Activated T-cell treated with anti-CD3 and anti-CD28 coated beads, Interleukin-2, amount 50 U/mL, for 72 hours (primary cell): ENCODE data around the gene GNPTAB. TPM values are rescaled to one million over a fixed set of nuclear protein-coding genes. Genes with fewer than 3 reads are reported as not detected.
A peak's percentile ranks its signal among the peaks of the same experiment; 100 is the strongest.
"Not testable (repeated sequence)": the region's sequence is repeated elsewhere in the genome, so short reads cannot be mapped to it uniquely, and the experiment has no call there.

Experiments used
- ATAC-seq, 2 donors: fragments of 150-1000 bp; cut with Tn5 transposase; replicated peaks in 1 of 2; 2 replicates each; pipeline ENCODE4 v1.10.0; 2021; ENCODE audit warnings: moderate library complexity in 2 of 2, mild to moderate bottlenecking in 1 of 2
- DNase-seq, 2 donors: peaks; one replicate each; pipeline ENCODE4 v3.0.0; 2021 to 2022; ENCODE audit warnings: mixed read lengths in 1 of 2
- H3K27ac Mint-ChIP-seq: one replicate; pipeline ENCODE4 v1.8.0; 2022; ENCODE audit warnings: mild to moderate bottlenecking, moderate library complexity, mixed read lengths
- H3K27me3 Mint-ChIP-seq: one replicate; pipeline ENCODE4 v1.8.0; 2022; ENCODE audit warnings: low read depth, mixed read lengths
- H3K36me3 Mint-ChIP-seq, 2 donors: one replicate each; pipeline ENCODE4 v1.8.0; 2022; ENCODE audit warnings: mixed read lengths in 2 of 2, mild to moderate bottlenecking in 1 of 2; ENCODE audit not compliant: insufficient read depth in 2 of 2
- H3K4me1 Mint-ChIP-seq: one replicate; pipeline ENCODE4 v1.8.0; 2022; ENCODE audit warnings: low read depth, mixed read lengths
- H3K4me3 Mint-ChIP-seq, 2 donors: one replicate each; pipeline ENCODE4 v1.8.0; 2022; ENCODE audit warnings: mild to moderate bottlenecking in 2 of 2, mixed read lengths in 2 of 2, moderate library complexity in 2 of 2
- H3K9me3 Mint-ChIP-seq, 2 donors: one replicate each; pipeline ENCODE4 v1.8.0; 2022; ENCODE audit warnings: mixed read lengths in 2 of 2
- total RNA-seq, 2 donors: library from RNA; stranded (reverse); gene quantifications; one replicate each; pipeline ENCODE4 v1.2.3, GENCODE V29; 2022

GNPTAB gene
- total RNA-seq, 2 donors from 2014 or later = 32.3 to 44.3 TPM

GRCh38 chr12:101861688-101862087 lies 30.9 kb upstream of the GNPTAB start:
- not testable (repeated sequence) for H3K27ac Mint-ChIP-seq, H3K4me3 Mint-ChIP-seq, H3K27me3 Mint-ChIP-seq, DNase-seq, H3K36me3 Mint-ChIP-seq, H3K9me3 Mint-ChIP-seq, ATAC-seq
- H3K4me1 Mint-ChIP-seq = peaks cover 14% of the 10 kb centered on the region

- DNase-seq (no peak), ATAC-seq (peak; percentile 79 to 83)
- Mint-ChIP-seq H3K9me3 (peaks cover 4 to 7% of the 10 kb centered on the region in 2 donors), H3K4me3 (peak overlapping the region; percentile 50 to 67), H3K4me1 (peaks cover 11% of the 10 kb centered on the region), H3K27me3 (peaks cover 6% of the 10 kb centered on the region), H3K36me3 (peaks cover 2 to 9% of the 10 kb centered on the region in 2 donors), H3K27ac (peak overlapping the region; percentile 78)
Observed at GRCh38 chr12:101859664-101860607, 29.2 kb upstream of the GNPTAB start.

GRCh38 chr12:101858361-101858760 lies 27.6 kb upstream of the GNPTAB start:
- Mint-ChIP-seq H3K9me3 (peaks cover 3 to 6% of the 10 kb centered on the region in 2 donors), H3K4me1 (peaks cover 9% of the 10 kb centered on the region), H3K27ac (no peak overlapping the region), H3K36me3 (peaks cover 0 to 7% of the 10 kb centered on the region in 2 donors), H3K4me3 (no peak overlapping the region), H3K27me3 (peaks cover 6% of the 10 kb centered on the region)
- no peak for ATAC-seq
- DNase-seq = no peak

GRCh38 chr12:101857043-101857558 lies 26.3 kb upstream of the GNPTAB start:
- peaks cover 0 to 7% of the 10 kb centered on the region in 2 donors for H3K36me3 Mint-ChIP-seq
- peaks cover 6% of the 10 kb centered on the region for H3K27me3 Mint-ChIP-seq
- peaks cover 3 to 6% of the 10 kb centered on the region in 2 donors for H3K9me3 Mint-ChIP-seq
- no peak overlapping the region for H3K27ac Mint-ChIP-seq
- peak; percentile 23 to 59 for ATAC-seq
- H3K4me3 Mint-ChIP-seq = no peak overlapping the region
- DNase-seq = no peak
- H3K4me1 Mint-ChIP-seq = peaks cover 9% of the 10 kb centered on the region

- not testable (repeated sequence) for H3K27ac Mint-ChIP-seq, H3K9me3 Mint-ChIP-seq, H3K27me3 Mint-ChIP-seq, H3K4me3 Mint-ChIP-seq, DNase-seq, H3K4me1 Mint-ChIP-seq, ATAC-seq, H3K36me3 Mint-ChIP-seq
Observed at GRCh38 chr12:101856614-101857013, 25.9 kb upstream of the GNPTAB start.

- ATAC-seq (no peak), DNase-seq (no peak)
- Mint-ChIP-seq H3K4me3 (no peak overlapping the region), H3K4me1 (peaks cover 11% of the 10 kb centered on the region), H3K27ac (no peak overlapping the region), H3K36me3 (peaks cover 0 to 7% of the 10 kb centered on the region in 2 donors), H3K27me3 (peaks cover 6% of the 10 kb centered on the region), H3K9me3 (peaks cover 3 to 6% of the 10 kb centered on the region in 2 donors)
Observed at GRCh38 chr12:101855976-101856375, 25.2 kb upstream of the GNPTAB start.

- ATAC-seq (no peak), DNase-seq (no peak)
- Mint-ChIP-seq H3K27me3 (peaks cover 6% of the 10 kb centered on the region), H3K9me3 (peaks cover 3 to 6% of the 10 kb centered on the region in 2 donors), H3K36me3 (peaks cover 0 to 7% of the 10 kb centered on the region in 2 donors), H3K4me1 (peaks cover 16% of the 10 kb centered on the region), H3K27ac (no peak overlapping the region), H3K4me3 (no peak overlapping the region)
Observed at GRCh38 chr12:101855364-101855884, 24.7 kb upstream of the GNPTAB start.

- H3K27me3 Mint-ChIP-seq = peaks cover 6% of the 10 kb centered on the region
- peaks cover 0 to 7% of the 10 kb centered on the region in 2 donors for H3K36me3 Mint-ChIP-seq
- peaks cover 3 to 6% of the 10 kb centered on the region in 2 donors for H3K9me3 Mint-ChIP-seq
- ATAC-seq (no peak), DNase-seq (no peak)
- H3K4me1 Mint-ChIP-seq = peaks cover 23% of the 10 kb centered on the region
- no peak overlapping the region for H3K4me3 Mint-ChIP-seq
- H3K27ac Mint-ChIP-seq = no peak overlapping the region
Observed at GRCh38 chr12:101854747-101855146, 24.0 kb upstream of the GNPTAB start.

GRCh38 chr12:101852998-101853397 lies 22.2 kb upstream of the GNPTAB start:
- H3K9me3 Mint-ChIP-seq = peaks cover 3 to 6% of the 10 kb centered on the region in 2 donors
- DNase-seq (no peak), ATAC-seq (no peak)
- H3K4me1 Mint-ChIP-seq = peaks cover 23% of the 10 kb centered on the region
- H3K27ac Mint-ChIP-seq = no peak overlapping the region
- no peak overlapping the region for H3K4me3 Mint-ChIP-seq
- H3K27me3 Mint-ChIP-seq = peaks cover 6% of the 10 kb centered on the region
- H3K36me3 Mint-ChIP-seq = peaks cover 0 to 7% of the 10 kb centered on the region in 2 donors

- Mint-ChIP-seq H3K4me1 (peaks cover 13% of the 10 kb centered on the region), H3K4me3 (no peak overlapping the region), H3K27ac (no peak overlapping the region), H3K9me3 (no peaks in the 10 kb centered on the region), H3K27me3 (no peaks in the 10 kb centered on the region), H3K36me3 (no peaks in the 10 kb centered on the region)
- no peak for ATAC-seq
- no peak for DNase-seq
Observed at GRCh38 chr12:101850199-101850598, 19.4 kb upstream of the GNPTAB start.

- ATAC-seq = no peak
- Mint-ChIP-seq H3K27ac (no peak overlapping the region), H3K27me3 (no peaks in the 10 kb centered on the region), H3K9me3 (no peaks in the 10 kb centered on the region), H3K4me1 (peaks cover 13% of the 10 kb centered on the region), H3K36me3 (no peaks in the 10 kb centered on the region), H3K4me3 (no peak overlapping the region)
- no peak for DNase-seq
Observed at GRCh38 chr12:101847325-101847724, 16.6 kb upstream of the GNPTAB start.

GRCh38 chr12:101845137-101845711 lies 14.5 kb upstream of the GNPTAB start:
- Mint-ChIP-seq H3K36me3 (no peaks in the 10 kb centered on the region), H3K4me3 (no peak overlapping the region), H3K27me3 (no peaks in the 10 kb centered on the region), H3K9me3 (no peaks in the 10 kb centered on the region), H3K27ac (no peak overlapping the region), H3K4me1 (peaks cover 4% of the 10 kb centered on the region)
- ATAC-seq (no peak), DNase-seq (no peak)

GRCh38 chr12:101841069-101841468 lies 10.3 kb upstream of the GNPTAB start:
- no peak overlapping the region for H3K4me3 Mint-ChIP-seq
- no peaks in the 10 kb centered on the region for H3K27me3 Mint-ChIP-seq
- H3K4me1 Mint-ChIP-seq = peaks cover 9% of the 10 kb centered on the region
- H3K36me3 Mint-ChIP-seq = no peaks in the 10 kb centered on the region
- DNase-seq (no peak), ATAC-seq (no peak)
- no peaks in the 10 kb centered on the region for H3K9me3 Mint-ChIP-seq
- H3K27ac Mint-ChIP-seq = no peak overlapping the region
